ENCODE data around the gene KAT2A.

KAT2A gene

DNA sequence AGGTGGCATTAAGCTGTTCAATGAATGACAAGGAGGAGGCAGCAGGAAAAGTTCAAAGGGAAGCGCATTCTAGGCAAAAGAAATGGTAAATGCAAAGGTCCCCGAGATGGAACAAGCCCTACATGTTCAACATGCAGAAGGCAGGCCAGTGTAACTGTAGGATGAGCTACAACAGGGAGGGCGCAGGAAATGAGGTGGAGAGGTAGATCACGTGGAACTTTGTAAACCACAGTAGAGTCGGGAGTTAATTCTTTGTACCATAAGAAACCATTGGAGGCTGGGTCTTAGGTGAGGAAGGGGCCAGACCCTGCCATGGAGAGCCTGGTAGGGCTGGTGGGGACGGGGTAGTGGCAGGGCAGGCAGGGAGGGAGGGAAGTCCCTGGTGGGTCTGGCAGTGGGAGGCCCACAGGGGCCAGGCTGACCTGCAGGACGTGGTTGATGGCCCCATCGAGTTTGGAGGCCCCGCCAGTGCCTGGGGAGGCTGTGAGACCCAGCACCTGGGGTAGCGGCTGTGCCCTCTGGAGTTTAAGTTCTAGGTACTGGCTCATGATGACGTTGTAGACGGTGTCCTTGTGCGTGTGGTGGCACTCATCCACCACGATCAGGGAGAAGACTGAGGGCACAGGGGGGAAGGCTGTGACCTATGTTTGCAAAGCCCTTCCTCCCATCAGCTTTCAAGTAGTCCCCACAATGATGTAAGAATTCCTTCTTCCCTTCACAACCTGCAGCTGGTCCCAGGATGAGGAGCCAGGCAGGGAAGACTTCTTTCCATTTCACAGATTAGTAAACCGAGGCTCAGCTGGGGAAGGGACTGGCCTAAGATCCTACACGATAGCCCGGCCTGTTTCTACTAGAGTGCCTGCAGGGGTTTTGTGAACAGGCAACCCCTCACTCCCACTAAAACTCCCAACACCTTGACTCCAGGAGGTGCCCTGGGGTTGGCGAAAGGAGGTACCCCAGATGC is 10.6 kb downstream of the KAT2A start:
- no peak for TF ChIP-seq TAF1 (IDR thresholded peaks at IDR 0.05; ENCODE audit: borderline replicate concordance, insufficient read depth, low read length)
- no peak for TF ChIP-seq REST (IDR thresholded peaks at IDR 0.05; ENCODE audit: insufficient read depth in 1 of 2, low read depth in 2 of 2, low read length in 2 of 2)
- TF ChIP-seq POLR2AphosphoS5 (IDR thresholded peaks at IDR 0.05; ENCODE audit: low read depth, low read length), result no peak
- TF ChIP-seq SIN3A (IDR thresholded peaks at IDR 0.05; ENCODE audit: borderline replicate concordance, insufficient read depth, low read length), result no peak
- no peak for TF ChIP-seq FOXP2 (optimal IDR thresholded peaks at IDR 0.05; ENCODE audit: borderline replicate concordance, extremely low read depth, extremely low read length, insufficient read depth)

GRCh38 chr17:42109086-42109485 is 12.1 kb downstream of the KAT2A start:
- TF ChIP-seq TAF1 (IDR thresholded peaks at IDR 0.05; ENCODE audit: borderline replicate concordance, insufficient read depth, low read length) (no peak), REST (IDR thresholded peaks at IDR 0.05; ENCODE audit: insufficient read depth in 1 of 2, low read depth in 2 of 2, low read length in 2 of 2) (no peak), POLR2AphosphoS5 (IDR thresholded peaks at IDR 0.05; ENCODE audit: low read depth, low read length) (no peak), FOXP2 (optimal IDR thresholded peaks at IDR 0.05; ENCODE audit: borderline replicate concordance, extremely low read depth, extremely low read length, insufficient read depth) (no peak), SIN3A (IDR thresholded peaks at IDR 0.05; ENCODE audit: borderline replicate concordance, insufficient read depth, low read length) (no peak)

GRCh38 chr17:42107597-42108576 is 13.3 kb downstream of the KAT2A start:
- no peak for TF ChIP-seq POLR2AphosphoS5 (IDR thresholded peaks at IDR 0.05; ENCODE audit: low read depth, low read length)
- TF ChIP-seq REST (IDR thresholded peaks at IDR 0.05; ENCODE audit: insufficient read depth in 1 of 2, low read depth in 2 of 2, low read length in 2 of 2), result no peak
- no peak for TF ChIP-seq TAF1 (IDR thresholded peaks at IDR 0.05; ENCODE audit: borderline replicate concordance, insufficient read depth, low read length)
- no peak for TF ChIP-seq SIN3A (IDR thresholded peaks at IDR 0.05; ENCODE audit: borderline replicate concordance, insufficient read depth, low read length)
- TF ChIP-seq FOXP2 (optimal IDR thresholded peaks at IDR 0.05; ENCODE audit: borderline replicate concordance, extremely low read depth, extremely low read length, insufficient read depth), result no peak

DNA sequence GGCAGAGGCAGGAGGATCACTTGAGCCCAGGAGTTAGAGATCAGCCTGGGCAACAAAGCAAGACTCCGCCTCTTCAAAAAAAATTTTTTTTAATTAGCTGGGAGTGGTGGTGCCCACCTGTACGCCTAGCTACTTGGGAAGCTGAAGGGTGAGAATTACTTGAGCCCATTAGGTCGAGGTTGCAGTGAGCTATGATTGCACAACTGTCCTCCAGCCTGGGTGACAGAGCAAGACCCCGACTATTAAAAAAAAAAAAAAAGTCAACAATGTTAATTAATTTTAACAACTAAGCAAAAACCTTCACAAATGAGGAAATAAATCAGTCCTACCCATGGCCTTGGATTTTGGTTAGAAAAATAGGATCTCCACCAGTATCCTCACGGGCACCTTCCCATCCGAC is 14.0 kb downstream of the KAT2A start:
- TF ChIP-seq SIN3A (IDR thresholded peaks at IDR 0.05; ENCODE audit: borderline replicate concordance, insufficient read depth, low read length) (no peak), REST (IDR thresholded peaks at IDR 0.05; ENCODE audit: insufficient read depth in 1 of 2, low read depth in 2 of 2, low read length in 2 of 2) (no peak), TAF1 (IDR thresholded peaks at IDR 0.05; ENCODE audit: borderline replicate concordance, insufficient read depth, low read length) (no peak), FOXP2 (optimal IDR thresholded peaks at IDR 0.05; ENCODE audit: borderline replicate concordance, extremely low read depth, extremely low read length, insufficient read depth) (no peak), POLR2AphosphoS5 (IDR thresholded peaks at IDR 0.05; ENCODE audit: low read depth, low read length) (no peak)
